ENCODE measurements around the gene C10orf71. TPM values are rescaled to one million over a fixed set of nuclear protein-coding genes. Genes with fewer than 3 reads are reported as not detected.

The C10orf71 gene
- total and polyA plus RNA-seq, 2 of the 8 experiments (the other 6 are each of a cell fraction or from before 2014, with no cell fraction given), result not detected

DNA sequence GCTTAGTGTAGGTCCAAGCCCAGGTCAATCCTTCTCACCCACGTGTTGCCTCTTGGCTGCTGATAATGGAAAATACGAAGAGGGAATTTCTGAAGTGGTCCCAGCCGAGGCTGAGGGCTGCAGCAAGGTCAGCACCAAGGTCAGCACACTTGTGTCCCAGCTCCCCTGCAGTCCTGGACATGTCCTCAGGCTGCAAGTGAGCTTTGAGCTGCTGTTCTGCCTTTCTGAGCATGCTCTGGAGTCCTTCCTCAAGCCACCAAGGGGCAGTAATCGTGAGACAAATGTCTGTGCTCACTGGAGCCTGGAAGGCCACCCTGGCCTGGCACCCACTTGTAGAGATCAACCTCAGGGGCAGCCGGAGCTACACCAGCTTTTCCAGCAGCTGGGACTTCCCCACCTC, 68.6 kb downstream of the C10orf71 start:
- ChIA-PET POLR2A (ENCODE audit: partially characterized antibody) (no interaction called here), CTCF (ENCODE audit: partially characterized antibody) (interaction anchor here (0.7 to 3.1 kb wide), 4 partner anchors 14 to 146 kb away, joined by 3 to 10 read pairs (median 6); no protein-coding TSS in a partner anchor)
- TF ChIP-seq, protein P1, sequence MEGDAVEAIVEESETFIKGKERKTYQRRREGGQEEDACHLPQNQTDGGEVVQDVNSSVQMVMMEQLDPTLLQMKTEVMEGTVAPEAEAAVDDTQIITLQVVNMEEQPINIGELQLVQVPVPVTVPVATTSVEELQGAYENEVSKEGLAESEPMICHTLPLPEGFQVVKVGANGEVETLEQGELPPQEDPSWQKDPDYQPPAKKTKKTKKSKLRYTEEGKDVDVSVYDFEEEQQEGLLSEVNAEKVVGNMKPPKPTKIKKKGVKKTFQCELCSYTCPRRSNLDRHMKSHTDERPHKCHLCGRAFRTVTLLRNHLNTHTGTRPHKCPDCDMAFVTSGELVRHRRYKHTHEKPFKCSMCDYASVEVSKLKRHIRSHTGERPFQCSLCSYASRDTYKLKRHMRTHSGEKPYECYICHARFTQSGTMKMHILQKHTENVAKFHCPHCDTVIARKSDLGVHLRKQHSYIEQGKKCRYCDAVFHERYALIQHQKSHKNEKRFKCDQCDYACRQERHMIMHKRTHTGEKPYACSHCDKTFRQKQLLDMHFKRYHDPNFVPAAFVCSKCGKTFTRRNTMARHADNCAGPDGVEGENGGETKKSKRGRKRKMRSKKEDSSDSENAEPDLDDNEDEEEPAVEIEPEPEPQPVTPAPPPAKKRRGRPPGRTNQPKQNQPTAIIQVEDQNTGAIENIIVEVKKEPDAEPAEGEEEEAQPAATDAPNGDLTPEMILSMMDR (IDR thresholded peaks at IDR 0.05; ENCODE audit: control extremely low read depth in 1 of 3, insufficient read depth in 1 of 3, low read depth in 1 of 3, low read length in 3 of 3), result peak in 1 of 3 experiments; percentile 9; a peak in 1 of 4 replicates
- no peak for TF ChIP-seq SAP30 (IDR thresholded peaks at IDR 0.05; ENCODE audit: insufficient read depth, insufficient replicate concordance, low read length)
- TF ChIP-seq YY1 (IDR thresholded peaks at IDR 0.05; ENCODE audit: low read depth, low read length), result no peak
- TF ChIP-seq JUN (IDR thresholded peaks at IDR 0.05; ENCODE audit: low read depth, low read length), result no peak
- no peak for TF ChIP-seq HDAC2 (IDR thresholded peaks at IDR 0.05; ENCODE audit: borderline replicate concordance in 1 of 2, low read depth in 2 of 2, low read length in 2 of 2)
- Histone ChIP-seq H2AFZ (ENCODE audit: low read length) (no peak overlapping the region), H2BK120ac (replicated peaks; ENCODE audit: low read depth, low read length) (no peak overlapping the region), H4K20me1 (replicated peaks in 1 of 2; ENCODE audit: control insufficient read depth in 1 of 2, insufficient read depth in 2 of 2, low read length in 2 of 2) (no peaks in the 10 kb centered on the region), H2BK20ac (ENCODE audit: low read length) (no peak overlapping the region), H4K91ac (replicated peaks; ENCODE audit: insufficient read length, low read length) (no peak overlapping the region), H2BK12ac (ENCODE audit: low read depth, low read length) (no peak overlapping the region), H3K23ac (ENCODE audit: insufficient read length) (no peak overlapping the region), H4K5ac (ENCODE audit: insufficient read length, low read depth, low read length) (no peak overlapping the region), H3K27ac (ENCODE audit: low read depth, low read length) (no peak overlapping the region), H3K27me3 (replicated peaks in 1 of 4; ENCODE audit: control insufficient read depth in 3 of 4, extremely low read depth in 1 of 4, insufficient read depth in 3 of 4, low read length in 3 of 4) (no peaks in the 10 kb centered on the region; a peak in 1 of 7 replicates), H3K18ac (ENCODE audit: extremely low read depth, low read length) (no peak overlapping the region), H2BK5ac (ENCODE audit: low read depth, low read length) (no peak overlapping the region), H2BK15ac (ENCODE audit: low read length) (no peak overlapping the region), H3K4me2 (ENCODE audit: insufficient read depth in 1 of 2, low read depth in 2 of 2, low read length in 2 of 2) (no peak overlapping the region), H3K4me1 (replicated peaks in 1 of 4; ENCODE audit: control insufficient read depth in 3 of 4, insufficient read depth in 4 of 4, low read length in 3 of 4) (no peaks in the 10 kb centered on the region), H3K4ac (replicated peaks; ENCODE audit: insufficient read length, low read depth, low read length) (no peak overlapping the region), H3K23me2 (ENCODE audit: low read depth, low read length) (no peaks in the 10 kb centered on the region), H3K36me3 (ENCODE audit: control insufficient read depth in 2 of 4, insufficient read depth in 4 of 4, low read length in 3 of 4) (no peaks in the 10 kb centered on the region), H3K9me3 (ENCODE audit: insufficient read depth in 2 of 2, low read depth in 1 of 2, low read length in 1 of 2) (no peaks in the 10 kb centered on the region), H3K9ac (replicated peaks in 1 of 4; ENCODE audit: extremely low read depth in 1 of 4, low read depth in 3 of 4, low read length in 3 of 4) (no peak overlapping the region), H3K4me3 (ENCODE audit: extremely low read depth in 1 of 4, insufficient read depth in 2 of 4, low read depth in 3 of 4, low read length in 4 of 4) (no peak overlapping the region), H3K79me2 (ENCODE audit: control insufficient read depth in 1 of 2, insufficient read depth in 2 of 2, low read length in 2 of 2) (no peaks in the 10 kb centered on the region), H4K8ac (ENCODE audit: extremely low read depth, insufficient read depth, low read length) (no peak overlapping the region), H3K56ac (replicated peaks; ENCODE audit: insufficient read length, low read depth, low read length) (no peak overlapping the region), H3K79me1 (ENCODE audit: low read depth, low read length) (no peaks in the 10 kb centered on the region), H2AK5ac (ENCODE audit: low read depth, low read length) (no peak overlapping the region), H3K14ac (ENCODE audit: insufficient read length) (no peak overlapping the region)
- peak in 1 of 2 experiments; percentile 44 for DNase-seq (ENCODE audit: low read depth in 1 of 2, low spot score in 2 of 2)
- 85% methylated on average over 4 of the region's 5 CpGs; no CpG with 5 or more reads in 1 of the 2 experiments for WGBS, 2 experiments (ENCODE audit: extremely low coverage in 1 of 2, insufficient coverage in 1 of 2, insufficient read length in 1 of 2, insufficient replicate concordance in 2 of 2, low coverage in 1 of 2, low lambda C conversion rate in 2 of 2, missing lambda C conversion rate in 1 of 2)
- FAIRE-seq, result no peak
